GM21786 (cell line): ENCODE results near the gene MMAA.
"Not testable (repeated sequence)": the region's sequence is repeated elsewhere in the genome, so short reads cannot be mapped to it uniquely, and the experiment has no call there.

Experiments
- ATAC-seq: cut with Tn5 transposase; IDR thresholded peaks from one replicate; pipeline ENCODE4 v1.9.1; 2021; ENCODE audit not compliant: unreplicated experiment

The MMAA gene

GRCh38 chr4:145618932-145619638, at the start of gene MMAA:
TSS of gene MMAA (plus strand) at chr4:145619385. CDS start at chr4:145639140, 19,755 bp downstream.
- peak; percentile 82 for ATAC-seq

DNA sequence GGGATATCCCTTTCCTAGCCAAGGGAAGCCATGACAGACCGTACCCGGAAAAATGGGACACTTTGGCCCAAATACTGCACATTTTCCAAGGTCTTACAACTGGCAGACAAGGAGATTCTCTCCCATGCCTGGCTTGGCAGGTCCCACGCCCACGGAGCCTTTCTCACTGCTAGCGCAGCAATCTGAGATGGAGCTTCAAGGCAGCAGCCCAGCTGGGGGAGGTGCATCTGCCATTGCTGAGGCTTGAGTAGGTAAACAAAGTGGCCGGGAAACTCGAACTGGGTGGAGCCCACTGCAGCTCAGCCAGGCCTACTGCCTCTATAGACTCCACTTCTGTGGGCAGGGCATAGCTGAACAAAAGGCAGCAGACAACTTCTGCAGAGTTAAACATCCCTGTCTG, 44.6 kb upstream of the MMAA start:
- ATAC-seq: not testable (repeated sequence)

DNA sequence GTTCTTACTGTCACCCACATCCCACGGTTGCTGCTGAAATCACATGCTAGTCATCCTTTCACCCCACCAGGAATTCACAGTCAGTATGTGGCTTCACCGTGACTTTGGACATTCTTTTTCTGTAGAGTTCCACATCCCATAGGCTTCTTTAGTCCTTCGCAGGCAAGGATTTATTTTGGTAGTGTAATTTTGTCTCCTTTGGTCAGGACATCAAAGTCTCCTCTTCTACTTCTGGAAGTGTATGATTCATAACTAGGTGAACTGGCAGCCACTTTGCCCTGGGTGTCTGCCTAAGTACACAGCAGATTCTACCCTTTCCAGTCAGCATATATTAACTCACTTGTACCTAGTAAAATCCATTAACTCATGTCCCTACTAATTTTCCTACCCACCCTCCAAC, 38.3 kb upstream of the MMAA start:
- ATAC-seq: no peak

DNA sequence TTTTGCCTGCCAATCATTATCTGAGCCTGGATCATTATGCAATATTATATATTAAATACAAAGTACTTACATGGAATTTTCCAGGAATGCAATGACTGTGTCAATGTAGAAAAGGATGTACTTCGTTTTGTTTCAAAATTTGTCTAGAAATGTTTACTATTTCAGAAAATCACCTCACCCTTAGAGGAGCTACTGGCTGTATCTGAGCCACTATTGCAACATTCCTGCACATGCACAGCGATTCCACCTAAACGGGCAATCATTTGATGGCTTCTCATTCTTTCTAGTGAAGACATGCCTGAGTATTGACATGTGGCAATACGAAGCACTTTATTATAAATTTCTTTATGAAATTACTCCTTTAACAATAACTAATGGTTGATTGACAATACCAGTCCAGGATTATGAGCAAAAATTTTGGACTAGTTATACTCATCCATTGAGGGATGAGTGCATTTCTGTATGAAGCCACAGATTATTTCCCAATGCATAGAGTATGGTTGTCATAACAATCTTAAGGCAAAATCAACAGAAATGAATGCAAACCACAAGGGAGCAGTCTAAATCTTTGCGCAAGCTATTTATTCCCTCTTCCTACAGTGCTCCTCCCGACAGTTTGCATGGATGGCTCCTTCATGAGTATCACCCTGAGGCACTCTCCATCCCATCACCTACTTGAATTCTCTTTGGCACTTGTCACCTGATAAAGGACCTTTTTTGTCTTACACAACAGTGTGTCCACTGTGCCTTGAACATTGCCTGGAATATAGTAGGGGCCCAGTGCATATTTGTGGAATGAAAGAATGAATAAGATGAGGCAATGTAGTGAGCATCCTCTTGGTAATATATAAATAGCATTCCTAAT, 35.8 kb upstream of the MMAA start:
- ATAC-seq: no peak

- no peak for ATAC-seq
Measured at GRCh38 chr4:145587088-145587754, 32.0 kb upstream of the MMAA start.

DNA sequence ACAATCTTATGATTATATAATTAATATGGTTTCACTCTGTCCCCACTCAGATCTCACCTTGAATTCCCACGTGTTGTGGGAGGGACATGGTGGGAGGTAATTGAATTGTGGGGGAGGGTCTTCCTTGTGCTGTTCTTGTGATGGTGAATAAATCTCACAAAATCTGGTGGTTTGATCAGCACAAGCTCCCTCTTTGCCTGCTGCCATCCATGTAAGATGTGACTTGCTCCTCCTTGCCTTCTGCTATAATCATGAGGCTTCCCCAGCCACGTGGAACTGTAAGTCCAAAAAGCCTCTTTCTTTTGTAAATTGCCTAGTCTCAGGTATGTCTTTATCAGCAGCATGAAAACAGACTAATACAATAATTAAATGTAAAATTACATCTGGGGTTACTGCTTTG, 29.8 kb upstream of the MMAA start:
- not testable (repeated sequence) for ATAC-seq

DNA sequence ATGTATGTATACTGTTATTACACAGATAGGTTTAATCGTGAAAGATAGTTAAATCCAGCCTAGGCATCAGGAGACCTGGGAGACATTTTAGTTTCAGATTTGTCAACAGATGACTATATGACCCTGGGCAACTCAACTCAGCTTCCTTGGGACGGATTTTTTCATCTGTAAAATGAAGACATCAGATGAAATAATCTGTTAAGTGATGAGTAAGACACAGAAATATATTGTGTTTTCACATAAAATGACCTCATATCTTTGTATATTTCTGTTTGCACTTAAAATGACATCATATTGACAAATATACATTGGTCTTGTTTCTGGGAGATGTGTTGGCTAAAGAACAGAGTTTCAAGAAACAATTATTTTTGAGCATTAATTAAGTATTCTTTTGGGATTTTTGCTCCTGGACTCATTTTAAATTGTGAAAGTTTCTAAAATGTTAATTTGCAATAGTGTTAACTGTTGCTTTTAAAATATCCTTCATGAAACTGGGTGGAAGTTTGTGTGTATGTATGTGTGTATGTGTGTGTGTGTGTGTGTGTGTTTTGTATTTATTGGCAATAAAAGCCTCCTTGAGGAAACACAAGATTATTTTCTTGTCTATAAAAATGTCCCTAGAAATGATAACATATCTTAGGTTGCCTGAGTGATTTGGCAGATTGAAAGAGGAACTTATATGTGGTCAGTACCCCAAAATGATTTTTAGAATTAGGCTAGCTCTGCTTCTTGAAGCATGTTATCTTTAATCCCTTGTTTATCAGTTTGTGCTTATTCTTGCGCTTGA, 29.1 kb upstream of the MMAA start:
- no peak for ATAC-seq

DNA sequence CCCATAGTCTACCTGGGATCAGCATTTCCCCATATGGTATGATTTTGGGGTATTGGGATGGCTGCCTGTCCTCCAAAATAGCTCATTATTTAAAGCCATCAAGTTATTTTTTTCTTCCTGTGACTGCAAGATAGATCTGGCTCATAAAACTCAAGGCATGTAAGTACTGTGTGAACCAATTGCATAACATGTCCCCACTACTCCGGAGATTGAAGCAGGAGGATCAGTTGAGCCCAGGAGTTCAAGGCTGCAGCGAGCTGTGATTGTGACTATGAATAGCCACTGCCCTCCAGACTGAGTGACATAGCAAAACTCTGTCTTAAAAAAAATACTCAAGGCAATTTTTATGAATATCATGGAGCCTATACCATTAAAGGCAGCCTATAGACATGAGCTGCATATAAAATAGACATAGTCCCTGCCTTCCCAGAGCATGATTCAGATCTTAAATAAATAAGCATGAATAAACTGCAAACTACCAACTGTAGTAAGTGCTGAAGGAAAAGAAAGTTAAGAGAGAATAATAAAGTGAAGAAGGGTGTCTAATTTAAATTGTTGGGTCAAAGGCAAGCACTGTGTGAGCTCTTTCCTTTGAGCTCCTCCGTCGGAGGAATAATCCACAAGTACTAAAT, 16.9 kb upstream of the MMAA start:
- ATAC-seq: no peak

DNA sequence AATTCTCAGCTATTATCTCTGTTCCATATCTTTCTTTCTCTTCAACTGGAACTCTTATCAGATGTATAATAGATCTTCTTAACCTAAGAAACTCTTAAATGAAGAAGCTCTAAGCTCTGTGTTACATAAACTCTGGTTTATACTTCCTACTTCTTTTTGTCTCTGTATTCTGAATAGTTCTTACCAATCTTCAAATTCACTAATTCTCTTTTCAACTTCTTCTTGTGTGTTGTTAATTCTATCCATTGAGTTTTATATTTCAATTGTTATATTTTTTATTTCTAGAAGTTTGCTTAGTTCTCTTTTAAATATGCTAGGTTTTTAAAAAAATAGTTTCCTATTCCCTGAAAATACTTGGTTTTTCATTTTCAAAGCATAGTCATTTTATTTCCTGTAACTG, 13.2 kb upstream of the MMAA start:
- no peak for ATAC-seq

DNA sequence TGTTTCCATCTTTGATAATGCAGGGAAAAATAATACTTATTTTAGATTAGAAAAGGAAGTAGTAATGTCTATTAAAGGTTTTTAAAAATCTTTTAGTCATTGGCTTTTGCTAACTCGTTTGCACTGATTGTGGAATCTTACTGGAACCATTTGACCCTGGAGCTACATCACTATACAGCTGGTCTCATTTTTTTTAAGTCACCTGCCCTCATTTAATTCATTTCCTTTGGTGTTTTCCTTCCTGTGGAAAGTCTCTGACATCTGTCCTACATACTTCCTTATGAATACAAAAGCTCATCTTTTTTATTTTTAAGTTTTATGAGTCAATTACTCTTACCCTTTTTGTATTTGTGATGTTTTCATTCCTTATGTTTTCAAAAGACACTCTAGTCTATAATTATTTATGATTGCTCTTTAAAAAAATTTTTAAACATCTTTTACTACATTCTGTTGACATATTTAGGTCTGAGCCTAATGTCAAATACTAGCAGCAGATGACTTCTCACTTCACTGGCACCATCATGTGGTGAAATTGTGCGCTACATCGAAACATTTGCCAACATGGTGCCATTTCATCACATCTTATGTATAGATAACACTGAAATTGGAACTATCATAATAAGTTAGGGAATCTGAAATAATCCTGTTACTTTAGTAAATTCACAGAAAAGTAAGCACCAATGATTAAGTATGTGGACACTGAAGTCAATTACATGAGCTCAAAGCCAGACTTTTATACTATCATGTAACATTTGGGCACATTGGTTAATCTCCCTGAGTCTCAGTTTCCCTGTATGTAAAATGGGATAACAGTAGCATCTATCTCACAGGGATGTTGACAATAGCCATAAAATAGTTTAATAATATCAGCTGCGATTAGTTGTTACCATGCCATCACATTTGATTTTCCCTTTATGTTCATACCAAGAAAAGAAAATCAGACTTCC, 9.4 kb upstream of the MMAA start:
- peak; percentile 77 for ATAC-seq

DNA sequence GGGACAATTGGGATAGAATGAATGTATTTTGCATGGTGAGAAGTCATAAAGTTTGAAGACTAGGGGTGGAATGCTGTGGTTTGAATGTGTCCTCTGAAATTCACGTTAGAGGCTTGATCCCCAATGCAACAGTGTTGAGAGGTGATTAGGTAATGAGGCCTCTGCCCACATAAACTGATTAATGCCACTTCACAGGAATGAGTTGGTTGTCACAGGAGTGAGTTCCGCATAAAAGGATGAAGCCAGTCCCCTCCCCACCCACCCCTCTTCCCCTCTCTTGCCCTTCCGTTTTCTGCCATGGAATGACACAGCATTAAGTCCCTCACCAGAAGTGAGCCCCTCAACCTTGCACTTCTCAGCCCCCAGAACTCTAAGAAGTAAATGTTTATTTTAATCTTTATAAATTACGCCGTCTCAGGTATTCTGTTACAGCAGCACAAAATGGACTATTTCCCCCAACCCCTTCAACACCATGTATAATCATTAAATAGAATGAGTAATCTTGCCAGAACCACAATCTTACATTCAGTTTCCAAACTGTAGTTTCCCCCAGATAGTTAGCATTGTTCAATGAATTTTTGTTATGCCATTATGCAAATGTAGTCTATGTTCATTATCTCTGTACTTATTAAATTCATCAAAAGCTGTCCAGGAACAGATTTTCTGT, 5.5 kb upstream of the MMAA start:
- ATAC-seq: peak; percentile 62

DNA sequence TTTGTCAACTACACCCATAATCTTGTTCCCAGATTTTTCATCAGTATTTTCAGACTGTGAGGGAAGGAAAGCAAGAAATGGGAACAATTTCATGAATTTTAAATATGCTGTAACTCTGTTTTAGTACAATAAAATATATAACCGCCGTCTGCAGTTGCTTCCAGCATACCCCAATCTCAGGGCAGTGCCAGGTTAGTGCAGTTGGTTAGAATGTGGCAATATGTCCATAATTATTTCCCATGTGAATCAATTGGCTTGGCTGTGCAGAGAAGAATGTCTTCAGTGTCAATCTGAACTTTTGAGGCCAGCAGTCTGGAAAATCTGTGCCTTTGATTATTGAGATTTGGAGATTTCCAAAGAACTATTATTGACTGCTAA, 5.0 kb upstream of the MMAA start:
- no peak for ATAC-seq

DNA sequence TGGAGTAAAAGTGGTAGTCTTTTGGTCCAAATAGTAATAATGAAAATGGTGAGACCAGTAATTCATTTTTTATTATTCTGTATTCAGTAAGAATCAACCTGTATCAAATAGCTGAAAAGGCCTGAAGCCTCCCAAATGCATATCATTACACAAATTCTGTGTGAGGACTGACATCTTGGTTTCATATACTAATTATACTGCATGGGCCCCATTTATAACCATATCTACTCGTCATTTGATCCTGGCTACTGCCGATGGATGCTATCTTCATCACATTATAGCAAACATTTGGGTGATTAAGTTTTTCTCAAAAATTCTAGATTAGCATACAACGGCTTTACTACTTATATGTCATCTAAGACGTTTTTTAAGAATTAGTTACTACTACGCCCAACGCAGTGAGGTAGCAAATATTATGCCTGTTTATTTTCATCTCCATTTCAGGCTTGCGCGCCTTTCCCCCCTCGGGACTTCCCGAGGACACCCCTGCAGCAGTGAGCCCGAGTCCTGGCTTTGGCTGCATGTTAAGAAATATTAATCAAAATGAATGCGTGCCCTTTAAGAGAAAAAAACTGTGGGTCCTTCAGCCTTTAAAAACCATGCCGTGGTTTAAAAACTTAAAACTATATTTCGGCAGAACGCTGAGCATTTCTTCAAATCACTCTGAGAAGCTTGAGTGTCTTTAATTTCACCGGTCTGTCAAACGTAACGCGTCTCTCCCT, 814 bp upstream of the MMAA start:
- no peak for ATAC-seq

- peak; percentile 44 for ATAC-seq
Measured at GRCh38 chr4:145619639-145619996, 433 bp downstream of the MMAA start.

- not testable (repeated sequence) for ATAC-seq
Measured at GRCh38 chr4:145622067-145622466, 2.9 kb downstream of the MMAA start.

DNA sequence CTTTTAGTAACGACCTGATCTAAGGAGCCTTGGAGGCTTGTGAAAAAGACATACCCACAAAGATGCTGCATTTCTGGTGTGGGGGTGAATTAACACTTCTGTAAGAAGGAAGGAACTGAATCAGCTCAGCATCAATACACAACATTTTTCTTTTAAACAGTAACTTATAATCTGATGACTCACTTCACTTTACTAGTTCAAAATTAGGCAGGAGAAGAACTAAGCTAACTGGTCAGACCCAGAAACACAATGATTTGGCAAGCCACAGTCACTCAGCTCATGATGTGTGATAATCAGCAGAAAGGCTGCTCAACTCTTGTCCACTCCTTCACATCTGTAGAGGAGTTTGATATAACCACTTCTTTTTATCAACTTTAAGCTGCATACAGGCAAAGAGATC, 4.6 kb downstream of the MMAA start:
- peak; percentile 35 for ATAC-seq

DNA sequence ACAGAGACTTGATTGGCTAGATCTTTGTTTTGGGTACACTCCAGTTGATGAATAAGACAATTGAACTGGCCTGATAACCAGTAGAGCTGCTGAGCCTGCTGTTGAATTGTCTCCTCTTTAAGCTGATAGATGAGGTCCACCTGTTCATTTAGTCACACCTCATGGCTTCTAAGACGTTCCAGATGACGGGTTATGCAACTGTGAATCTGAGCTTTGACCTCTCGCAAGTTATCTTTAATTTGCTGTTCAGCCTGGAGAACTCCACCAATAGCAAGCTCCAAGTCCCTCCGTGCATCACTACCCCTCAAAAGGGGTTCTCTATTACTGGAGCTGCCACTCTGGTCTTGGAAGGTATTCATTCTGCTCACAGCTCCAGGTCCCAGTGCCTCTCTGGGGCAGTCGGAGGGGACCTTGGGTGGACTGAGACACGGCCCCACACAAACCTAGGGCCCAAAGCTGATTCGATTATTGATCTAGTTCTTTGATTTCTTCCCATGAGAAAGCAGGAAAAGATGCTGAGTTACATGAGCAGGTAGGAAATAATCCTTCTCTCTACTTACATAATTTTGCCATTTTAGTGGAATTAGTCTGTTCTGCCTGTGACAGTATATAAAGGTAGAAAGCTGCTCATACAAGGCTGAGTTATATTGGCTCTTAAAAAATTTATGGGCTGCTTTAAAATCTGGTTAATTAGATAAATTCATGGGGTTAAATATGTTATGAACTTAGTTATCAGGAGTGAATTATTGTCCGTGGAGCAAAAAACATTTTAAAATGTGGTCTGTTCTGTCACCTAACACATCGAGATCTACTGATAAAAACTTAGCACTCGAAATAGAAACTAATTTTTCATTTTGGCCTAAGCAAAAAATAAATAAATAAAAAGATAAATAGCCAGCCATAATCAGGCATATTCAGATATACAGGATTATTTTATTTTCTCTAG, 6.8 kb downstream of the MMAA start:
- ATAC-seq: peak; percentile 47
